ENCODE measurements around the gene LRCH4. TPM values are rescaled to one million over a fixed set of nuclear protein-coding genes. Genes with fewer than 3 reads are reported as not detected.
"Not testable (repeated sequence)": the region's sequence is repeated elsewhere in the genome, so short reads cannot be mapped to it uniquely, and the experiment has no call there.

Gene LRCH4
- total and polyA plus RNA-seq, 2 donors (not counting 3 experiments of a cell fraction or from before 2014, with no cell fraction given) = 32.1 to 56.1 TPM

DNA sequence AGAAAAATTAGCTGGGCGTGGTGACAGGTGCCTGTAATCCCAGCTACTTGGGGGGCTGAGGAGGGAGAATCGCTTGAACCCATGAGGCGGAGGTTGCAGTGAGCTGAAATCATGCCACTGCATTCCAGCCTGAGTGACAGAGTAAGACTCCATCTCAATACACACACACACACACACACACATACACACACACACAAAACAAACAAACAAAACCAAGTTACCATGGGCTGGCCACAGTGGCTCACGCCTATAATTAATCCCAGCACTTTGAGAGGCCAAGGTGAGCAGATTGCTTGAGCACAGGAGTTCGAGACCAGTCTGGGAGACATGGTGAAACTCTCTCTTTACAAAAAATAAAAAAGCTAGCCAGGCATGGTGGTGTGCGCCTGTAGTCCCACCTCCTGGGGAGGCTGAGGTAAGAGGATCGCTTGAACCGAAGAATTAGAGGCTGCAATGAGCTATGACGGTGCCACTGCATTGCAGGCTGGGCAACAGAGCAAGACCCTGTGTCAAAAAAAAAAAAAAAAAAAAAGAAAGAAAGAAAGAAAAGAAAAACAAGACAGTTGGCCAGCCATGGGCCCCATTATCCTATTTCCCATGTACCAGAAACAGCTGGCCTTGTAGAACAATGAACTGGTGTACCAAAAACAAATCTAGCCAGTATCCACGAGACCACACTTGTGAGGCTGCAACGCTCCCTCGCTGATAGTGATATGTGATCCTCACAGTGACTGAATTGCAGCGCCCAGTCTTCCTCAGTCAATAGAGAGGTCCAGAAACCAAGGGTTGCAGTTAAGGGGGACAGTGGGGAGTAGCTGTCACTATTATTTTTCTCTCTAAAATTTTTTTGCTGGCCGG, 53.5 kb downstream of the LRCH4 start:
- TF ChIP-seq, protein P1, sequence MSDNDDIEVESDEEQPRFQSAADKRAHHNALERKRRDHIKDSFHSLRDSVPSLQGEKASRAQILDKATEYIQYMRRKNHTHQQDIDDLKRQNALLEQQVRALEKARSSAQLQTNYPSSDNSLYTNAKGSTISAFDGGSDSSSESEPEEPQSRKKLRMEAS (IDR thresholded peaks at IDR 0.05; ENCODE audit: insufficient read depth, insufficient read length) = no peak
- TF ChIP-seq EZH2 (IDR thresholded peaks at IDR 0.05; ENCODE audit: borderline replicate concordance, low read depth, low read length, severe bottlenecking) (no peak), GATA2 (IDR thresholded peaks at IDR 0.05; ENCODE audit: insufficient read depth, insufficient read length, low read depth, low read length) (no peak), JUN (IDR thresholded peaks at IDR 0.05; ENCODE audit: borderline replicate concordance, insufficient read depth, insufficient read length, low read depth) (no peak), CTCF (IDR thresholded peaks at IDR 0.05; ENCODE audit: extremely low read depth in 1 of 2, insufficient read depth in 1 of 2, low read depth in 1 of 2, low read length in 2 of 2) (no peak), MYC (IDR thresholded peaks at IDR 0.05; ENCODE audit: low read depth, low read length) (no peak), POLR2A (IDR thresholded peaks at IDR 0.05; ENCODE audit: low read depth, low read length) (no peak), FOS (IDR thresholded peaks at IDR 0.05; ENCODE audit: borderline replicate concordance, insufficient read depth, low read length) (no peak), POLR2AphosphoS5 (IDR thresholded peaks at IDR 0.05; ENCODE audit: insufficient read depth, low read depth, low read length) (no peak)
- CTCF ChIA-PET = interaction anchor here (0.9 to 1.5 kb wide), 5 partner anchors 9 to 49 kb away, joined by 3 to 6 read pairs (median 4); partner anchors contain the start of gene NYAP1
- DNase-seq (ENCODE audit: low read depth, low spot score) (no peak), FAIRE-seq (no peak)
- Histone ChIP-seq H3K9me3 (replicated peaks; ENCODE audit: control insufficient read depth, insufficient read depth, low read length) (no peaks in the 10 kb centered on the region), H3K27me3 (ENCODE audit: control insufficient read depth in 2 of 2, insufficient read depth in 2 of 2, low read length in 2 of 2) (no peaks in the 10 kb centered on the region), H4K20me1 (replicated peaks; ENCODE audit: control insufficient read depth, extremely low read depth, insufficient read depth, low read length) (no peaks in the 10 kb centered on the region), H3K4me2 (ENCODE audit: insufficient read depth, low read length) (no peak overlapping the region), H3K36me3 (ENCODE audit: control insufficient read depth in 2 of 2, extremely low read depth in 1 of 2, insufficient read depth in 2 of 2, low read length in 2 of 2) (no peaks in the 10 kb centered on the region), H3K27ac (ENCODE audit: insufficient read depth, low read depth, low read length) (no peak overlapping the region), H2AFZ (ENCODE audit: low read depth, low read length) (no peak overlapping the region), H3K79me2 (ENCODE audit: control insufficient read depth, insufficient read depth, low read length) (no peaks in the 10 kb centered on the region), H3K9me1 (replicated peaks; ENCODE audit: control insufficient read depth, extremely low read depth, insufficient read depth, low read length) (no peaks in the 10 kb centered on the region), H3K4me1 (ENCODE audit: control insufficient read depth, extremely low read depth, insufficient read depth, low read length) (no peaks in the 10 kb centered on the region), H3K4me3 (replicated peaks in 1 of 3; ENCODE audit: insufficient read depth in 1 of 3, low read depth in 1 of 3, low read length in 3 of 3) (no peak overlapping the region), H3K9ac (replicated peaks; ENCODE audit: extremely low read depth, insufficient read depth, low read length) (no peak overlapping the region)
- BruUV-seq (replicated peaks) = no TSS peak
- intact Hi-C loops (cut with micrococcal nuclease) = no loop called here
- dilution Hi-C loops (cut with MboI; ENCODE audit: extremely low pct_ligation_motif_present, low sequenced_read_pairs) = no loop called here
- POLR2A ChIA-PET = interaction anchor here (0.7 to 1.2 kb wide), 2 partner anchors 13 to 35 kb away, joined by 3 read pairs; no protein-coding TSS in a partner anchor

DNA sequence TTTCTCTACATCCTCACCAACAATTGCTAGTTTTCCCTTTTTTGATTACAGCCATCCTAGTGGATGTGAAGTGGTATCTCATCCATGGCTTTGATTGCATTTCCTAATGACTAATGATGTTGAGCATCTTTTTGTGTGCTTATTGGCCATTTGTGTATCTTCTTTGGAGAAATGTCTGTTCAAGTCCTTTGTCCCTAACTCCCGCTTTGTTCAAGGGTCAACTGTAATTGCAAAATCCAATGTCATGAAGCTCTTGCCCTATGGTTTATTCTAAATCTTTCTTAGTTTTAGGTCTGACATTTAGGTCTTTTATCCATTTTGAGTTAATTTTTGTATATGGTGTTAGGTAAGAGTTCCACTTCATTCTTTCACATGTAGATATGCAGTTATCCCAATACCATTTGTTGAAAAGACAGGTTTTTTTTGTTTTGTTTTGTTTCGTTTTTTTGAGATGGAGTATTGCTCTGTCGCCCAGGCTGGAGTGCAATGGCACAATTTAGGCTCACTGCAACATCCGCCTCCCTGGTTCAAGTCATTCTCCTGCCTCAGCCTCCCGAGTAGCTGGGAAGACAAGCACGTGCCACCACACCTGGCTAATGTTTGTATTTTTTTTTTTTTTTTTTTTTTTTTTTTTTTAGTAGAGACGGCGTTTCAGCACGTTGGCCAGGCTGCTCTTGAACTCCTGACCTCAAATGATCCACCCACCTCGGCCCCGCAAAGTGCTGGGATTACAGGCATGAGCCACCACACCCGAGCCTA, 57.6 kb downstream of the LRCH4 start:
- H3K27ac ChIP-seq (ENCODE audit: insufficient read depth, low read depth, low read length); H3K27me3 ChIP-seq (ENCODE audit: control insufficient read depth in 2 of 2, insufficient read depth in 2 of 2, low read length in 2 of 2); POLR2A ChIA-PET; H3K4me1 ChIP-seq (ENCODE audit: control insufficient read depth, extremely low read depth, insufficient read depth, low read length); H3K4me2 ChIP-seq (ENCODE audit: insufficient read depth, low read length); H3K9me3 ChIP-seq (replicated peaks; ENCODE audit: control insufficient read depth, insufficient read depth, low read length); BruUV-seq (replicated peaks); H4K20me1 ChIP-seq (replicated peaks; ENCODE audit: control insufficient read depth, extremely low read depth, insufficient read depth, low read length); H3K9ac ChIP-seq (replicated peaks; ENCODE audit: extremely low read depth, insufficient read depth, low read length); H3K79me2 ChIP-seq (ENCODE audit: control insufficient read depth, insufficient read depth, low read length); dilution Hi-C loops (cut with MboI; ENCODE audit: extremely low pct_ligation_motif_present, low sequenced_read_pairs); H3K9me1 ChIP-seq (replicated peaks; ENCODE audit: control insufficient read depth, extremely low read depth, insufficient read depth, low read length); intact Hi-C loops (cut with micrococcal nuclease); H3K36me3 ChIP-seq (ENCODE audit: control insufficient read depth in 2 of 2, extremely low read depth in 1 of 2, insufficient read depth in 2 of 2, low read length in 2 of 2); H2AFZ ChIP-seq (ENCODE audit: low read depth, low read length); DNase-seq (ENCODE audit: low read depth, low spot score); FAIRE-seq; H3K4me3 ChIP-seq (replicated peaks in 1 of 3; ENCODE audit: insufficient read depth in 1 of 3, low read depth in 1 of 3, low read length in 3 of 3): not testable (repeated sequence)
- CTCF ChIA-PET = interaction anchor here (1.3 to 1.7 kb wide), 2 partner anchors 31 to 36 kb away, joined by 3 to 6 read pairs; no protein-coding TSS in a partner anchor
